Spinal cord (tissue), 10 donors: ENCODE measurements around the gene SCUBE2. TPM values are rescaled to one million over a fixed set of nuclear protein-coding genes. Genes with fewer than 3 reads are reported as not detected.

Experiments used
- DNase-seq, 6 donors: peaks; one replicate each; pipeline versions ENCODE4 v3.0.0 to v3.0.0-alpha.2; 2013 to 2015; ENCODE audit warnings: low spot score in 6 of 6, low read depth in 4 of 6
- H3K27ac ChIP-seq: one replicate; pipeline ENCODE4 v1.5.1; 2013; ENCODE audit warnings: low read depth, low read length, control low read depth
- H3K27me3 ChIP-seq: one replicate; pipeline ENCODE4 v1.6.1; 2013; ENCODE audit warnings: low read length; ENCODE audit not compliant: control insufficient read depth, insufficient read depth
- H3K36me3 ChIP-seq: one replicate; pipeline ENCODE4 v1.6.1; 2013; ENCODE audit warnings: low read length; ENCODE audit not compliant: control insufficient read depth, insufficient read depth
- H3K4me1 ChIP-seq: one replicate; pipeline ENCODE4 v1.6.1; 2013; ENCODE audit warnings: low read length; ENCODE audit not compliant: control insufficient read depth, insufficient read depth
- H3K4me3 ChIP-seq: one replicate; pipeline ENCODE4 v1.5.1; 2013; ENCODE audit warnings: low read depth, low read length, control low read depth
- H3K9me3 ChIP-seq: one replicate; pipeline ENCODE4 v1.6.1; 2013; ENCODE audit warnings: low read length; ENCODE audit not compliant: control insufficient read depth, insufficient read depth
- WGBS: methylation state at CpG from one replicate; pipeline ENCODE4 v1.1.5; 2013; ENCODE audit warnings: missing lambda C conversion rate; ENCODE audit not compliant: insufficient coverage; 5-methylcytosine and 5-hydroxymethylcytosine counted together
- polyA plus RNA-seq, 2 donors: library from polyadenylated mRNA; unstranded; fragments of 120-200 nt; gene quantifications; one replicate each; pipeline ENCODE4 v1.2.1, GENCODE V29; 2013; ENCODE audit not compliant: insufficient read length in 2 of 2
- total RNA-seq, 2 donors: library from RNA; depleted of rRNA in 1 of 2; stranded (reverse); fragments of 120-200 nt in 1 of 2; fragments of >200 nt in 1 of 2; gene quantifications; one replicate each; pipeline versions ENCODE4 v1.2.3 to v1.2.4, GENCODE V29; 2013 to 2014
- donor health status: healthy.

Gene SCUBE2
- total and polyA plus RNA-seq, 4 donors = 15.9 to 29.4 (median 22.6) TPM

DNA sequence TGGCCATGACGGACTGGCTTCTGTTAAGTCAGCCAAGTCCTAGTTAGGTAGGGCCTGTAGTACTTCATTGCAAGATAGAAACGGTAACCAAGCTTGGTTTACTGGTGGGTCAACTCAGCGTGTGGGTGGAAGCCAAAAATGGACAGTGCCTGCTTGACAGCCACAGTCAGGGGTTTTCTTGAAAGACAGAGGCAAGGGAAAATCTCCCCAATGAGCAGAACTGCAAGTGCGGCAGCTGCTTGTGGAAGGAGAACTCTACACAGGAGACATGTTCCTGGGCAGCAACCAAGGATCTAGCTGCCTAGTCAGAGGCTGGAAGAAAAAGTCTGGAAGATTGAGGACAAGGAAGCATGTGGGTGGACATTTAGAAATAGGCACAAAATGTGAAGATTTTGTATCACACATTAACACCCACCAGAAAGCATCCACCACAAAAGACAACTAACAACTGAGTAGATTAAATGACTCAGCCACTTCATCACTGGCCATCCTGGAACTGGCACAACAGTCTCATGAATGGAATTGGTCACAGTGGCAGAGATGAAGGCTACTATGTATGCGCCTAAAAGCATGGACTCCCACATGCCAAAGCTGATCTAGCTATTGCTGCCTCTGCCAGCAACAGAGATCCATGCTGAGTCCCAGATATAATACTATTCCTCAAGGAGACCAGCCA lies 40.9 kb upstream of the SCUBE2 start:
- WGBS = 90% methylated on average over 5 of the region's 5 CpGs
- no peak overlapping the region for H3K4me3 ChIP-seq
- DNase-seq = no peak
- no peaks in the 10 kb centered on the region for H3K27me3 ChIP-seq
- peaks cover 12% of the 10 kb centered on the region for H3K36me3 ChIP-seq
- no peak overlapping the region for H3K27ac ChIP-seq
- H3K4me1 ChIP-seq = peaks cover 2% of the 10 kb centered on the region
- H3K9me3 ChIP-seq = no peaks in the 10 kb centered on the region

DNA sequence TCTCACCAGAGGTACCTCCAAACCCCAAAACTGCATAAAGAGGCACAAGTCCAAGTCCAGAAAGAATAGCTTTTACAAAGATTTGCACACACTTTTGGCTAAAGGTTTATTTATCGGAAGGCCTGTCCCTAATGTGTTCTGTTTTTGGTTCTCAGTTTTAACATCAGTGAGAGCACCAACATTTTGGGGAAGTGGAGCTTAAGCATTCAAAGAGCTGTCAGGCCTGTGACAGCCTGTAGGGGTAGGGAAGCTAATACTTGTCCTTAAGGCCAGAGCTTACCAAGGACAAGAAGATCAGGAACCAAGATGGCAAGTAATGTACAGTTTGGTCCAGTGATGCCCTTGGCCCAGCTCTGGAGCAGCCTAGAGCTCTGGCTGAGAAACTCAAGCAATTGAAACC lies 38.9 kb upstream of the SCUBE2 start:
- 86% methylated on average over 1 of the region's 1 CpG for WGBS
- Histone ChIP-seq H3K4me1 (no peaks in the 10 kb centered on the region), H3K36me3 (peaks cover 4% of the 10 kb centered on the region), H3K4me3 (no peak overlapping the region), H3K27me3 (no peaks in the 10 kb centered on the region), H3K9me3 (no peaks in the 10 kb centered on the region), H3K27ac (no peak overlapping the region)
- DNase-seq = no peak

GRCh38 chr11:9126636-9127035 lies 35.2 kb upstream of the SCUBE2 start:
- Histone ChIP-seq H3K4me1 (no peaks in the 10 kb centered on the region), H3K27me3 (no peaks in the 10 kb centered on the region), H3K9me3 (no peaks in the 10 kb centered on the region), H3K36me3 (peaks cover 2% of the 10 kb centered on the region), H3K4me3 (no peak overlapping the region), H3K27ac (no peak overlapping the region)
- no peak for DNase-seq
- no CpG with 5 or more reads among the region's 2 CpGs for WGBS

GRCh38 chr11:9125185-9125886 lies 33.9 kb upstream of the SCUBE2 start:
- Histone ChIP-seq H3K27ac (no peak overlapping the region), H3K27me3 (no peaks in the 10 kb centered on the region), H3K4me3 (no peak overlapping the region), H3K9me3 (no peaks in the 10 kb centered on the region), H3K4me1 (no peaks in the 10 kb centered on the region), H3K36me3 (peaks cover 2% of the 10 kb centered on the region)
- 100% methylated on average over 1 of the region's 2 CpGs for WGBS
- DNase-seq = no peak

GRCh38 chr11:9123595-9124304 lies 32.4 kb upstream of the SCUBE2 start:
- no CpG with 5 or more reads among the region's 2 CpGs for WGBS
- H3K4me1 ChIP-seq = no peaks in the 10 kb centered on the region
- H3K27me3 ChIP-seq = no peaks in the 10 kb centered on the region

DNA sequence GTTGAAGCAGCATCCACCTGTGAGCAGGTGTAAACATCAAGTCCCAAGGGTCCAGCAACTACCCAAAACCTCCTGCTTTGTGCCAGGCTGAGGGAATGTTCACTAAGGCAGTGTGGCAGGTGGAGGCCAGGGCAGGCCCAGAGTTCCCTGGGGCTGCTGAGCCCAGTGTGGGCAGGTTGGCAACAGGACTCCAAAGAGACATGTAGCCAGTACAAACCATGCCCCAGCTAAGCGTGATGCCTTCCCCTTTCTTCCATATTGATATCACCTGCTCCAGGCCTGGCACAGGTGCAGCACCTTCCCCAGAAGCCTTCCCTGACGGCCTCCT lies 30.0 kb upstream of the SCUBE2 start:
- Histone ChIP-seq H3K9me3 (no peaks in the 10 kb centered on the region), H3K36me3 (peaks cover 2% of the 10 kb centered on the region), H3K4me3 (no peak overlapping the region), H3K27me3 (no peaks in the 10 kb centered on the region), H3K27ac (no peak overlapping the region), H3K4me1 (no peaks in the 10 kb centered on the region)
- WGBS = no CpG with 5 or more reads among the region's 2 CpGs
- no peak for DNase-seq

More at GRCh38 chr11:9123595-9124304, 32.4 kb upstream of the SCUBE2 start:
- no peak overlapping the region for H3K4me3 ChIP-seq
- H3K27ac ChIP-seq = no peak overlapping the region
- no peaks in the 10 kb centered on the region for H3K9me3 ChIP-seq
- no peak for DNase-seq
- H3K36me3 ChIP-seq = peaks cover 2% of the 10 kb centered on the region

- Histone ChIP-seq H3K36me3 (peaks cover 2% of the 10 kb centered on the region), H3K4me1 (no peaks in the 10 kb centered on the region), H3K9me3 (no peaks in the 10 kb centered on the region), H3K4me3 (no peak overlapping the region), H3K27me3 (no peaks in the 10 kb centered on the region), H3K27ac (no peak overlapping the region)
- DNase-seq = no peak
- WGBS = 51% methylated on average over 8 of the region's 9 CpGs
These were observed 29.5 kb upstream of the SCUBE2 start for GRCh38 chr11:9120664-9121468.

DNA sequence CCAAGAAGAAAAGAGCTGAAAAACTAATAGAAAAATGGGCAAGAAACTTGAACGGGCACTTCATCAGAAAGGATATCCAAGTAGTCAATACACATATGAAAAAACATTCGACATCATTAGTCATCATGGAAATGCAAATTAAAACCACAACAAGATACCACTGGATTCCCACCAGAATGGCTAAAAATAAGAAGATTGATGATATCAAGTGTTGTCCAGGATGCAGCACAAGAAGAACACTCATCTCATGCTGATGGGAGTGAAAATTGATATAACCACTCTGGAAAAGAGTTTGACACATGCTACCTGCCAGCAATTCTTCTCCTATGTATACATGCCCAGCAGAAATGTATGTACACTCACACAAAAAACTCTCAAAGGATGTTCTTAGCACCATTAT lies 26.9 kb upstream of the SCUBE2 start:
- Histone ChIP-seq H3K27ac (no peak overlapping the region), H3K36me3 (peaks cover 2% of the 10 kb centered on the region), H3K4me1 (no peaks in the 10 kb centered on the region), H3K27me3 (no peaks in the 10 kb centered on the region), H3K9me3 (no peaks in the 10 kb centered on the region), H3K4me3 (no peak overlapping the region)
- no peak for DNase-seq
- WGBS = no CpG with 5 or more reads among the region's 2 CpGs

GRCh38 chr11:9112075-9112474 lies 20.7 kb upstream of the SCUBE2 start:
- no peak for DNase-seq
- H3K36me3 ChIP-seq = no peaks in the 10 kb centered on the region
- WGBS = no CpG with 5 or more reads among the region's 2 CpGs
- no peak overlapping the region for H3K27ac ChIP-seq
- no peaks in the 10 kb centered on the region for H3K27me3 ChIP-seq
- no peaks in the 10 kb centered on the region for H3K4me1 ChIP-seq
- H3K9me3 ChIP-seq = no peaks in the 10 kb centered on the region
- H3K4me3 ChIP-seq = no peak overlapping the region
